ENCODE data around the gene ARHGAP24. TPM values are rescaled to one million over a fixed set of nuclear protein-coding genes. Genes with fewer than 3 reads are reported as not detected.
"Not testable (repeated sequence)": the region's sequence is repeated elsewhere in the genome, so short reads cannot be mapped to it uniquely, and the experiment has no call there.

The ARHGAP24 gene
- total RNA-seq, 1 donor from 2014 or later: 48.6 TPM

- DNase-seq (ENCODE audit: low spot score): no peak
Measured at GRCh38 chr4:85901500-85901899, 426.6 kb downstream of the ARHGAP24 start.

DNA sequence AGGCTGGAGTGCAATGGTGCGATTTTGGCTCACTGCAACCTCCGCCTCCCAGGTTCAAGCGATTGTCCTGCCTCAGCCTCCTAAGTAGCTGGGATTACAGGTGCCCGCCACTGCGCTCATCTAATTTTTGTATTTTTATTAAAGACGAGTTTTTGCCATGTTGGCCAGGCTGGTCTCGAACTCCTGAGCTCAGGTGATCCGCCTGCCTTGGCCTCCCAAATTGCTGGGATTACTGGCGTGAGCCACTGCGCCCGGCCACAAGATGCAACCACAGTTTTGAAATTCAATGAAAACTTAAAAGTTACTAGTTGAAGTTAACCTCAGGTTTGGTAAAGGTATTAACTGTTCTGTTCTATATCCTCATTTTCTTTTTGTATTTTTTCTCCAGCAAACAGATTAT is 427.7 kb downstream of the ARHGAP24 start:
- DNase-seq (ENCODE audit: low spot score): not testable (repeated sequence)

DNA sequence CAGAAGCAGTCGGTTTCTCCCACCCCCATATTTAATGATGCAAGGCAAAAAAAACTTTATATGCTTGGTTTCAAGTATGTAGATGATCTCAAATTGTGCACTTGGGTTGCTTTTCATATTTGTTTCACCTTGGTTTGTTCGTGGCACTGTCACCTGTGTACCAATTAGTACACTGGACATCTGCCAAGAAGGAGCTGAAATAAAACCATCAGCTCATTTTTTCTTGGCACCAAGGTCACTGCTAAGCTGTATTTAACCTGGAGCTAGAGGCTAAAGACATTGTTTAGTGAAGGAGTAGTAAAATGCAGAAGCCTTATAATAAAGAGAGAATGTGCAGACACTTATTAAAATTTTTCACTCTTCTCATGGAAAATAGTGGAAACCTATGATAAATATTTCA is 430.8 kb downstream of the ARHGAP24 start:
- no peak for DNase-seq (ENCODE audit: low spot score)

DNA sequence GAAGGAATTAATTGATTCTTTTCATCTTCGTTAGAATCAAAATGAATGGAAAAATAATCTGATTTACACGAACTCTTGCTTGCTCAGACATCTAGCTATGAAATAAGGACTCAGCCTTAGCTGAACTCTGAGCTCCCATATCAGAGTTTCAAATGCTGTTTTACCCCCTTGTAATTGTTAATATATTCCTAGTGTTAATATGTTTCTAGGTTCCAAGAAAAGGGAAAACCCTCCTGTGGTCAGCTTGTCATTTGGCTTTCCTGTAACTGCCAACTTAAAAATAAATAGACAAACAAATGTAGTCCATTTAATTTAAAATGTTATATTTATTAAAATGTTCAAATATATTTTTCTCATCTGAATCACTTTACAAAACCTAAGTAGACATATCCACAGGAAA is 432.1 kb downstream of the ARHGAP24 start:
- DNase-seq (ENCODE audit: low spot score): no peak

DNA sequence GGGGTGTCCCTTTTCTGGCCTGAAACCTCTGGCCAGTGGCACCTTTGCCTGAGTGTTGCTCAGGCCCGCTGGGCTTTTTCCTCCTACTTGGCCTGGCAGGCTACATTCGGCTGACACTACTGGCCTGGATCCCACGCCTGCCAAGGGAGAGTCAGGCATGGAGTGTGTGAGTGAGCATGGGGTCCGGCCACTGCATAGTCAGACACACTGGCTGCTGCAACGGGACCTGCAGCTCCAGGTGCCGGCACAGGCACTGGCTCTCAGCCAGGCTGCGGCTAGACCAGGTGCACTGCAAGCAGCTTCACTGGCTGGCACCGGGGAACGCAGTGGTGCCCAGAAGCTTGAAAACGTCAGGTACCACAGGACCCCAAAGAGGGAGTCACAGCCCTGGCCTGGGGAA is 434.9 kb downstream of the ARHGAP24 start:
- no peak for DNase-seq (ENCODE audit: low spot score)

- DNase-seq (ENCODE audit: low spot score): no peak
Measured at GRCh38 chr4:85910985-85911384, 436.0 kb downstream of the ARHGAP24 start.

GRCh38 chr4:85913931-85914694 is 439.2 kb downstream of the ARHGAP24 start:
- no peak for DNase-seq (ENCODE audit: low spot score)

DNA sequence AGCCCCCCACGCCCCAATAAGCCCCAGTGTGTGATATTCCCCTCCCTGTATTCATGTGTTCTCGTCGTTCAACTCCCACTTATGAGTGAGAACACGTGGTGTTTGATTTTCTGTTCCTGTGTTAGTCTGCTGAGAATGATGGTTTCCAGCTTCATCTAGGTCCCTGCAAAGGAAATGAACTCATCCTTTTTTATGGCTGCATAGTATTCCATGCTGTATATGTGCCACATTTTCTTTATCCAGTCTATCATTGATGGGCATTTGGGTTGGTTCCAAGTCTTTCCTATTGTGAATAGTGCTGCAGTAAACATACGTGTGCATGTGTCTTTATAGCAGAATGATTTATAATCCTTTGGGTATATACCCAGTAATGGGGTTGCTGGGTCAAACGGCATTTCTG is 440.6 kb downstream of the ARHGAP24 start:
- not testable (repeated sequence) for DNase-seq (ENCODE audit: low spot score)

- DNase-seq (ENCODE audit: low spot score): no peak
Measured at GRCh38 chr4:85919200-85919887, 444.4 kb downstream of the ARHGAP24 start.

DNA sequence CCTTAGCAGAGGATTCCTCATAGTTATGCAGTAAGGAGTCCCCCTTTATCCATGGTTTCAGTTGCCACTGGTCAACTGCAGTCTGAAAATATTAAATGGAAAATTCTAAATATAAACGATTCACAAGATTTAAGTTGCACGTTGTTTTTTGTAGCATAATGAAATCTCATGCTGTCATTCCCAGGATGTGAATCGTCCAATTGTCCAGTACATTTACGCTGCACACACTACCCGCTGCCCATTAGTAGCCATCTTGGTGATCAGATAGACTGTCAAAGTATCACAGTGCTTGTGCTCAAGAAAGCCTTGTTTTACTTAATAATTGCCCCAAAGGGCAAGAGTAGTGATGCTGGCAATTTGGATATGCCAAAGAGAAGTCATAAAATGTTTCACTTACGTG is 450.1 kb downstream of the ARHGAP24 start:
- DNase-seq (ENCODE audit: low spot score): no peak

GRCh38 chr4:85928775-85929591 is 454.0 kb downstream of the ARHGAP24 start:
- no peak for DNase-seq (ENCODE audit: low spot score)

- DNase-seq (ENCODE audit: low spot score): no peak
Measured at GRCh38 chr4:85929961-85930665, 455.2 kb downstream of the ARHGAP24 start.

DNA sequence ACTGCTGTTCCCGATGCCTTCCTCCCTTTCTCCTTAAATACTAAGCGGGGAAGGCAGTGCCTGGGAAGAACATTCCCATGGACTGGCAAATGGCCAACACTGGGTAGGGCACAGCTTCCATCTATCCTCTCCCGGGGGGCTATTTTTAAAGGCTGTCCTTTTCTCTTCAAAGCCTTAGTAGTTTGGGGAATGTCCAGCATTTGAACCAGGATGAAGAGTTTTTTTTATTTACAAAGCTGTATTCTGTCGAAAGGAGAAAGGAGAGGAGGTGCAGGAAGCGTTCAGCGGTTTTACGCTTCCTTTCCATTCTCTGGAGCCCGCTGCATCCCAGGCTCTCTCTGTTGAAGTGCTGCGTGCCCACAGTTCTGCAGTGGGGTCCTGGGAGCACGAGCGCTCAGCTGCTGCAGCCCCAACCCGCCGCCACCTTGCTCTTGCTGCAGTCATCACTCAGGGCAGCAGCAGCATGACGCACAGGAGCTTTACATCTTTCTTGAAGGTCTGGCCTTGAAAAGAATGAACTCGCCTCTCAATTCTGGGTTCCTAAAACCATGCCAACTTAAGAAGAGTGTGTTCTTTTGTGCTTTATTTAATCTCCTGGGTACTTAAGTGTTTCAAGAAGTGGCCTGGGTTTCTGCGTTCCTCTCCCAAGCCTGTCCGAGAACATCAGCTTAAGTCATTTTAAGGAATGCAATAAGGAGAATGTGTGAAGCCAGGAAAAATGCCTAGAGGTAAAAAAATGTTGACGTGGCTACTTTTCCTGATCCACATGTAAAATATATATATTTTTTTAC is 457.7 kb downstream of the ARHGAP24 start:
- DNase-seq (ENCODE audit: low spot score): no peak

DNA sequence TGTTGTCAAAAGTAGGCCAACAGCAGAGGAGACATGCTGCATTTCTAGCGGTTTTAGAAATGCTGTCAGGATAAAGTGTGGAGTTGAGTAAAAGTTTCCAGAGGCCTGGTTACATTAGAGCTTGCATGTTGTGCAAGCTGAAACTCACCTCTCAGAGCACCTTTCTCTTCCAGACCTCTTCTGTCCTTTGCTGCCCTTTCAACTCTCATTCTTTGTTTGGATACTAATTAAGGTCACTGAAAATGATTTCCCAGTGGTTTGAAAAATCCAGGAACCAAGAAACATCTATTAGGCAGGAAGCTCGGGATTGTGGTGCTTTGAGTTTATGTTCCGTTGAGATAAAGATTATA is 458.3 kb downstream of the ARHGAP24 start:
- DNase-seq (ENCODE audit: low spot score): no peak

DNA sequence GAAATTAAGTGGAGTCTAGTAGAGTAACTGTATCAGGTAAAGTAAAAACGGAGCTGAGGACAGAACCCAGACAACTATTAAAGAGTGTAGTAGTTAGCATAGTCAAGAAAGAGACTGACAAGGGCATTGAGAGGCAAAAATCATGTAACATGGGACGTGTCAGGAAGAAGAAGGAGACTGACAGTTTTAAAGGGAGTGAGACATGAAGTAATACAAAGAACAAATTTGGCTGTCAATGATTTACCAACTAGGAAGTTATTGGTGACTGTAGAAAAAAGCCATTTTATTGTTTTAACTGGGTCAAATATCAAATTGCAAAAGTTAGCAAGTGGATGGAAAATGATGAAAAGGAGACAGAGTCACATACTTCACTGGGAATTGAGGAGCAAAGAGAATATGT is 462.6 kb downstream of the ARHGAP24 start:
- no peak for DNase-seq (ENCODE audit: low spot score)

- no peak for DNase-seq (ENCODE audit: low spot score)
Measured at GRCh38 chr4:85938062-85938461, 463.1 kb downstream of the ARHGAP24 start.

DNA sequence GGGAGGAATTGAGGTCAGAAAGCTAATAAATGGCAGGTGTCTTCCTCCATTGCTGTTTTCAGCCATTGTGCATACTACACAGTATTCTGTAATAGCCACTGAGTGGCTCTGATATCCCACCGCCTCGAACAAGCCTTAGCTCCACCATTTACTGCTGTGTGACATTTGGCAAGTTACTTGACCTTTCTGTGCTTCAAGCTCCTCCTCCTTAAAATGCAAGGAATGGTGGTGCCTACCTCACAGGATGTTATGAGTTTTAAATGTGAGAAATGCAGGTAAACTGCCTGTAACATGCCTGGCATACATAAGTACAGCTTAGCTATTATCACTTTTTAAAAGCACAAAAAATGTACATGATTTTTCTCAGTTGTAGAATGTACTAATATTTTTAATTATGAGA is 464.0 kb downstream of the ARHGAP24 start:
- DNase-seq (ENCODE audit: low spot score): no peak

GRCh38 chr4:85939595-85939994 is 464.6 kb downstream of the ARHGAP24 start:
- no peak for DNase-seq (ENCODE audit: low spot score)

DNA sequence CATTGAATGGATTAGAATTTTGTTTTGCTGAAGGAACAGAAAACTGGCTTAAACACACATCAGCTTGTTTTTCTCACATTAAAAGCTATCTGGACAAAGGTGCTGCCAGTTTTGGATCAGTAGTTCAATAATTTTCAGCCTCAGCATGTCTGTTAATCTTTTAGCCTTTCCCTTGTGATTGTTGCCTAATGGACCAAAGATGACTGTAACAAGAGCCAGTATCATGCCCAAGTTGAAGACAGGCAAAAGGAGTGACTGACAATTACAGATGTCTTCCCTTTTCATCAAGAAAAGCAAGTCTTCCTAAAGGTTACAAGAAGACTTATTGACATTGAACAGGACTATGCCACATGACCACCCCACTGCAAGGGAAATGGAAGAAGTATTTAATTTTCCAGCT is 465.2 kb downstream of the ARHGAP24 start:
- DNase-seq (ENCODE audit: low spot score): no peak

DNA sequence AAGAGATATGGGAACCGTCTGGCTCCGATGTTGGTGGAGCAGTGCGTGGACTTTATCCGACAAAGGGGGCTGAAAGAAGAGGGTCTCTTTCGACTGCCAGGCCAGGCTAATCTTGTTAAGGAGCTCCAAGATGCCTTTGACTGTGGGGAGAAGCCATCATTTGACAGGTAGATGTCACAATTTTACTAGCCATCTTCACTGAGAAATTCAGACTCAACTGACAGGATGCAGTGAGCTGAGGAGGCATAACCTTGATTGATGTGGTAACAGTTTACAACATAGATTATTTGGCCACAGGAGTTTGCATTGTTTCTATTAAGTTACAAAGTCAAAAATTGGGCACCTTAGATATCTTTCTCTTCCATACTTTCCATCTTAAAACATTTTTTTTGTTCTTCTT is 467.2 kb downstream of the ARHGAP24 start:
- no peak for DNase-seq (ENCODE audit: low spot score)

- DNase-seq (ENCODE audit: low spot score): no peak
Measured at GRCh38 chr4:85946821-85947220, 471.9 kb downstream of the ARHGAP24 start.
